GM19023 (cell line): ENCODE data around the gene SEH1L.
"Not testable (repeated sequence)": the region's sequence is repeated elsewhere in the genome, so short reads cannot be mapped to it uniquely, and the experiment has no call there.

ENCODE experiments used
- ATAC-seq: cut with Tn5 transposase; IDR thresholded peaks from one replicate; pipeline ENCODE4 v1.9.1; 2021; ENCODE audit warnings: mild to moderate bottlenecking, moderate library complexity; ENCODE audit not compliant: unreplicated experiment

The SEH1L gene

GRCh38 chr18:12939162-12939561, 8.6 kb upstream of the SEH1L start:
- no peak for ATAC-seq

- ATAC-seq, result no peak
Measured at GRCh38 chr18:12943215-12943614, 4.6 kb upstream of the SEH1L start.

- ATAC-seq, result no peak
Measured at GRCh38 chr18:12944709-12945108, 3.1 kb upstream of the SEH1L start.

- ATAC-seq, result no peak
Measured at GRCh38 chr18:12946549-12947284, 1.1 kb upstream of the SEH1L start.

GRCh38 chr18:12948050-12948804, 416 bp downstream of the SEH1L start:
- peak; percentile 75 for ATAC-seq

GRCh38 chr18:12958478-12958877, 10.7 kb downstream of the SEH1L start:
- no peak for ATAC-seq

- ATAC-seq, result no peak
Measured at GRCh38 chr18:12960395-12960794, 12.6 kb downstream of the SEH1L start.

GRCh38 chr18:12960853-12961397, 13.1 kb downstream of the SEH1L start:
- ATAC-seq, result no peak

- no peak for ATAC-seq
Measured at GRCh38 chr18:12963069-12963468, 15.3 kb downstream of the SEH1L start.

GRCh38 chr18:12968115-12968514, 20.3 kb downstream of the SEH1L start:
- ATAC-seq, result no peak

GRCh38 chr18:12968619-12969018, 20.8 kb downstream of the SEH1L start:
- ATAC-seq, result no peak

GRCh38 chr18:12973562-12974213, 25.9 kb downstream of the SEH1L start:
- no peak for ATAC-seq

- no peak for ATAC-seq
Measured at GRCh38 chr18:12975488-12975887, 27.7 kb downstream of the SEH1L start.

GRCh38 chr18:12976305-12976704, 28.5 kb downstream of the SEH1L start:
- no peak for ATAC-seq

- ATAC-seq, result not testable (repeated sequence)
Measured at GRCh38 chr18:12980065-12980464, 32.3 kb downstream of the SEH1L start.

- ATAC-seq, result no peak
Measured at GRCh38 chr18:12989397-12990122, 41.7 kb downstream of the SEH1L start.

GRCh38 chr18:12990123-12990475, 42.3 kb downstream of the SEH1L start:
- no peak for ATAC-seq

GRCh38 chr18:12990641-12990966, 42.8 kb downstream of the SEH1L start:
- no peak for ATAC-seq

- ATAC-seq, result peak; percentile 88
Measured at GRCh38 chr18:12990967-12991820, 43.4 kb downstream of the SEH1L start, which contains the start of gene CEP192. CEP192 (plus strand) TSS chr18:12991362; CDS start chr18:12999425, 8,063 bp downstream.

- ATAC-seq, result no peak
Measured at GRCh38 chr18:12991821-12992179, 44.0 kb downstream of the SEH1L start.
